Activated CD8-positive, alpha-beta memory T cell treated with anti-CD3 and anti-CD28 coated beads for 48 hours (primary cell): ENCODE measurements around the gene PILRA.
A peak's percentile ranks its signal among the peaks of the same experiment; 100 is the strongest.
"Not testable (repeated sequence)": the region's sequence is repeated elsewhere in the genome, so short reads cannot be mapped to it uniquely, and the experiment has no call there.

Experiments
- DNase-seq, 3 experiments: peaks; one replicate each; pipeline ENCODE4 v3.0.0-alpha.2; 2020; ENCODE audit warnings: low read depth in 2 of 3, low spot score in 2 of 3

Gene PILRA

GRCh38 chr7:100373261-100373831, at the start of gene PILRA:
Gene PILRA (plus strand): TSS chr7:100373487. CDS start chr7:100373657, 170 bp downstream.
- DNase-seq: no peak

GRCh38 chr7:100324194-100324593, 49.1 kb upstream of the PILRA start:
- not testable (repeated sequence) for DNase-seq

- DNase-seq: not testable (repeated sequence)
These were observed 47.6 kb upstream of the PILRA start for GRCh38 chr7:100325671-100326070.

DNA sequence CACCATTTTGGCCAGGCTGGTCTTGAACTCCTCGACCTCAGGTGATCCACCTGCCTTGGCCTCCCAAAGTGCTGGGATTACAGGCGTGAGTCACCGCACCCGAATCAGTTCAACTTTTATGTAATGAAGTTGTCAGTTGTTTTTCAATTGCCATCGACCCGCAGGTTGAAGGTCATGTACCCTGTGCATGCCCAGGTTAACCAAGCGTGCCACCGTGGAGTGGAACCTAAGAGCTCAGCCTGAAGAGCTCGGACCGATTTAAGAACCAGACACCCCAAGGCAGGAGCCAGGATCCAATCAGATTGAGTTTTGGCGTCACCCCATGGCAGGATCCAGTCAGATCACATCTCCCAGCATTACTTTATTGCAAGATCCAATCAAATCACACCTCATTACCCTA, 46.4 kb upstream of the PILRA start:
- DNase-seq: not testable (repeated sequence)

- DNase-seq: peak; percentile 68 to 80 (median 79)
These were observed 37.5 kb upstream of the PILRA start for GRCh38 chr7:100335566-100336466.

GRCh38 chr7:100338083-100338696, 35.1 kb upstream of the PILRA start:
- DNase-seq: not testable (repeated sequence)

GRCh38 chr7:100341286-100341685, 32.0 kb upstream of the PILRA start:
- DNase-seq: not testable (repeated sequence)

DNA sequence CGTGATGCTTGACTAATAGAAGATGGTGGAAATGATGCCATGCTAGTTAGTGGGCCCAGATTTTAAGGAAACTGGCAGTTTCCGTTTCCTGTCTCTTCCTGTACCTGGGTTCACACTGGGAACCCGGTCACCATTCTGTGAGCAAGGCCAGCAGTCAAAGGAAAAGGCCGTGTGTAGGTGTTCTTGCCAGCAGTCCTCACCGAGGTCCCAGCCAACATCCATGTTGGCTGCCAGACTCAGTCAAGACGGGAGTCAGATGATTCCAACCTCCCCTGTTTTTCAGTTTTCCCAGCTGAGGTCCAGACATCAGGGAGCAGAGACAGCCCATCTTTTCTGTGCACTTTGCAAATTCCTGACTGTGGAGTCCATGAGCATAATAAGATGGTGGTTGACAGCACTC, 30.5 kb upstream of the PILRA start:
- DNase-seq: no peak

DNA sequence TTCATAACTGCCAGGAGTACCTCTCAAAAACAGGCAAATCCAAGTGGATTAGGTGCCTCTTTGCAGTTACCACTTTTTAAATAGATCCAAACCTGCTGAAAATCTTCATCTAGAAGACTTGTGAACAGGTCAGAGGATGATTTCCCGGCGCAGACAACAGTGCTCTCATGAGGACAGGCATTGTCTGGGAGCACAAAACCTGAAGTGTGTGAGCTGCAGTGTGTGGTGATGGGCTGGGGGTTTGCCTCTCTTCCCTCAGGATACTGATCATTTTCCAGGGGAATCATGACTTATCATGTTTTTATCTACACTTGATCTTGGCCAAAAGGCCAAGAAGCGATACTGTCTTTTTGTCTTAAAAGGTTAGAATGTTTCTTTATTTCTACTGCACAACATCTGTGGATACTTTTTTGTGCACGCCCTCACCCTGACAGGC, 29.1 kb upstream of the PILRA start:
- not testable (repeated sequence) for DNase-seq

GRCh38 chr7:100344560-100345287, 28.6 kb upstream of the PILRA start:
- peak in 2 of 3 experiments; percentile 36 to 45 for DNase-seq

DNA sequence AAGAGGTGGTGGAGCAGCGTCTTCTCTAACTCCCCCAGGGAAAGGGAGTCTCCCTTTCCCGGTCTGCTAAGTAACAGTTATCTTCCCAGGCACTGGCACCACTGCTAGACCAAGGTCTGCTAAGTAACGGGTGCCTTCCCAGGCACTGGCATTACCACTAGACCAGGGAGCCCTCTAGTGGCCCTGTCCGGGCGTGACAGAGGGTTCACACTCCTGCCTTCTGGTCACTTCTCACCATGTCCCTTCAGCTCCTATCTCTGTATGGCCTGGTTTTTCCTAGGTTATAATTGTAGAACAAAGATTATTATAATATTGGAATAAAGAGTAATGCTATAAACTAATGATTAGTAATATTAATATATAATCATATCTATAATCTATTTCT, 28.0 kb upstream of the PILRA start:
- DNase-seq: not testable (repeated sequence)

DNA sequence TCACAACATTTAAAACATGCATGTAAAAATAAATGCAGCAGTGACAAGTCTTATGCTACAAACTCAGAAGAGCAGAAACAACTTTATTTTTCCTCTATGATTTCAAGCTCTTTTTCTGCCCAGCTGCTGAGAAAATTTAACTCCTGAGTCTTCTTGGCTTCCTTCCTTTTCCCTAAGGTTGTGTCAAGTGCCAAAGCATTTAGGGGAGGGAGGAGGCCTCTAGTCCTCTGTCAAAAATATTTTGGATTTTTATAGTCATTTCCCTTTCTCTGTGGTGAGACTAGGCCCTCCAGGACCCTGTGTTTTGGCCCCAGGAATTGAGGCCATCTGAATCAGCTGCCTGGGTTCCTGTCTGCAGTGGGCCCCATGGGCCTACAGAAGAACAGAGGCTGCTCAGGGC, 26.4 kb upstream of the PILRA start:
- DNase-seq: no peak

- no peak for DNase-seq
These were observed 24.5 kb upstream of the PILRA start for GRCh38 chr7:100348805-100349204.

GRCh38 chr7:100349757-100350156, 23.5 kb upstream of the PILRA start:
- DNase-seq: no peak

DNA sequence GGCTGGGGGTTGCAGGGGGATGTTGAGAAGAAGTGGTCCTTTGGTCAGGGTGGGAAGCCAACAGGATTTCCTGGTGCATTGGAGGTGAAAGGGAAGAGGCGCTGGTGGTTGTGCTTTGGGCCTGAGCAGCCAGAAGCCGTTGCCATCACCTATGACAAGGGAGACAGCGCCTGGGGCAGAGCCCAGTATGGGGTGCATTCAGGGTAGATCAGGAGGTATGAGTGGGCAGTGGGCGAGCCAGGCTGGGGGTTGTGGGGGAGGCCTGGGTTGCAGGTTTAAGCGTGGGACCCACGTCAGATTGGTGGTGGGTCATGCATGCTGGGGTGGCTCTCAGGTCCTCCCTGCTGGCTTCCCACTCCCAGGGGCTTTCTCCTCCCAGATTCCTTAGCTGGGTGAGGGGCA, 21.6 kb upstream of the PILRA start:
- no peak for DNase-seq

- DNase-seq: not testable (repeated sequence)
These were observed 21.0 kb upstream of the PILRA start for GRCh38 chr7:100352230-100352781.

GRCh38 chr7:100352984-100353684, 20.2 kb upstream of the PILRA start:
- DNase-seq: no peak

- DNase-seq: no peak
These were observed 19.5 kb upstream of the PILRA start for GRCh38 chr7:100353685-100354330.

- DNase-seq: no peak
These were observed 16.7 kb upstream of the PILRA start for GRCh38 chr7:100356416-100357068.
